PFSK-1 (cell line): ENCODE results near the gene CYP3A5.

Experiments used
- FOXP2 ChIP-seq: optimal IDR thresholded peaks from 2 replicates; pipeline ENCODE3; 2011; ENCODE audit warnings: borderline replicate concordance, control low read depth, inconsistent platforms; ENCODE audit not compliant: insufficient read depth; ENCODE audit errors: extremely low read length, extremely low read depth
- POLR2AphosphoS5 ChIP-seq: IDR thresholded peaks from 2 replicates; pipeline ENCODE4 v1.6.1; 2012; ENCODE audit warnings: low read depth, mild to moderate bottlenecking, control low read depth, low read length, moderate library complexity
- SIN3A ChIP-seq: IDR thresholded peaks from 2 replicates; pipeline ENCODE4 v1.6.1; 2012; ENCODE audit warnings: mild to moderate bottlenecking, low read length, moderate library complexity, borderline replicate concordance; ENCODE audit not compliant: insufficient read depth
- TAF1 ChIP-seq: IDR thresholded peaks from 2 replicates; pipeline ENCODE4 v1.6.1; 2012; ENCODE audit warnings: low read length, control low read depth, borderline replicate concordance; ENCODE audit not compliant: insufficient read depth
- TF ChIP-seq, protein P1 (sequence below), 2 experiments: IDR thresholded peaks; 2 replicates each; pipeline versions ENCODE4 v1.6.1 to v1.8.0; 2011 to 2012; ENCODE audit warnings: low read depth in 2 of 2, low read length in 2 of 2, control low read depth in 1 of 2, inconsistent platforms in 1 of 2, mild to moderate bottlenecking in 1 of 2, moderate library complexity in 1 of 2; ENCODE audit not compliant: insufficient read depth in 1 of 2

CYP3A5 gene

DNA sequence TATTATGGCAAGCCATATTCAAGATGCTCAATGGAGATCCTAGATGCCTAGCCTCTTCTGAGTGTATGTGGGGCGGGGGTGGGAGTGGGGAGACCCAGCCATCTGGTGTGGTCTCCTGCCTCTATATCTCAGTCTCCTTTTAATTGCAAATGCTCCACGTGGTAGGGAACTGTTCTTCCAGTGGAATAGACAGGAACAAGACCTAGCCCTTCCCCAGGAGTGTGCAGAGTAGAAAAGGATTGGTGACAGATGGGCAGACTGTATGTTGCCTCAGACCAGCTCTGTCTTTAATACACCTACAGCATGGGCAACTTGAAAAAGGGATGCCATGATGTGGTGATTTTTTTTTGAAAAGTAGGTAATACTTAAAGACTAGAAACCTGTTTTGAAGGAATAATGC is 12.6 kb downstream of the CYP3A5 start:
- TF ChIP-seq FOXP2 (no peak), POLR2AphosphoS5 (no peak), TAF1 (no peak), SIN3A (no peak)

DNA sequence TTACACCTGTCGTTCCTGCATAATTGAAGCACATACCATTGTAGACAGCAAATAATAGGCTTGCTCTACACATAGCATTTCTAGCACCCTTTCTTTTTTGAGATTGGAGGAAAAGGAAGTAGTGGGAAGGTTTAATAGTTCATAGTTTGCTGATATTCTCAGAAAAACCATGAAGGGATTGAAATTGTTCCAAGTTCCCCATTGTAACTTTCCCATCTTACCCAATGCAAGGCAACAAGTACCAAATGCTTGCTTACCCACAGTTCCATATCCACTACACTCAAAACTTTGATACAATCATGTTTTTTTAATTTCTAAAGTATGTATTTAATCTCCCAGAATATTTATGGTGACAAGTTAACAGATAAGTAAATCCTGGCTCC is 13.8 kb downstream of the CYP3A5 start:
- TF ChIP-seq POLR2AphosphoS5 (no peak), FOXP2 (no peak)

DNA sequence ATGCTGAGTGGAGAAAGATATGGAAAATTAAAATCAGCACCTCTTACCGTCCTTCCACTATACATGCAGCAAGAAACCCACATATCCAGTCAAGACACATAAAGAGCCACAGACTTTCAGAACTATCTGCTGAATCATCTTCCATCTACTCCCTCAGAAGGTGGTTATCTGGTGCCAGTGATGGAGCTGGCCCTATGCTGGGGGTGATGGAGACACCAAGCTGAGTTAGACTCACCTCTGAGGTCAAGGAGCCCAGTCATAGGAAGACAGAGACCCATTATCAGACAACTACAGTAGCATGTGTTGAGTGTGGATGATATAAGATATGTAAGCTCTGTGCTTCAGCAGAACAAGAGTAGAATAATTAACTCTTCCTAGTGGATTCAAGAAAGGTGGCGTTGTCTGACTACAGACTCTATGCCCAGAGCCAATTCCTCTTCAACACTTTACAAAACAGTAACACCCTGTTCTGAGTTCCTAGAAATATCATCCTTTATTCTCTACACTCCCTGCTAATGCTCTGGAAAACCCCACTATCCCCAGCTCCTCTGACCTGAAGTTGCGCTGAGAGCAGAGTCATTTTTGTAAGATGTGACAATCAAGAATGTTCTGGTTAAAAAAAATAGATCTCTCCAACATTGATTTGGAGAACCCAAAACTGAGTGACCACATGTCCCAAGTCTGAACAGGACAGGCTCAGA is 14.3 kb downstream of the CYP3A5 start:
- TF ChIP-seq TAF1 (no peak), FOXP2 (no peak), SIN3A (no peak), POLR2AphosphoS5 (no peak)
- TF ChIP-seq, protein P1, sequence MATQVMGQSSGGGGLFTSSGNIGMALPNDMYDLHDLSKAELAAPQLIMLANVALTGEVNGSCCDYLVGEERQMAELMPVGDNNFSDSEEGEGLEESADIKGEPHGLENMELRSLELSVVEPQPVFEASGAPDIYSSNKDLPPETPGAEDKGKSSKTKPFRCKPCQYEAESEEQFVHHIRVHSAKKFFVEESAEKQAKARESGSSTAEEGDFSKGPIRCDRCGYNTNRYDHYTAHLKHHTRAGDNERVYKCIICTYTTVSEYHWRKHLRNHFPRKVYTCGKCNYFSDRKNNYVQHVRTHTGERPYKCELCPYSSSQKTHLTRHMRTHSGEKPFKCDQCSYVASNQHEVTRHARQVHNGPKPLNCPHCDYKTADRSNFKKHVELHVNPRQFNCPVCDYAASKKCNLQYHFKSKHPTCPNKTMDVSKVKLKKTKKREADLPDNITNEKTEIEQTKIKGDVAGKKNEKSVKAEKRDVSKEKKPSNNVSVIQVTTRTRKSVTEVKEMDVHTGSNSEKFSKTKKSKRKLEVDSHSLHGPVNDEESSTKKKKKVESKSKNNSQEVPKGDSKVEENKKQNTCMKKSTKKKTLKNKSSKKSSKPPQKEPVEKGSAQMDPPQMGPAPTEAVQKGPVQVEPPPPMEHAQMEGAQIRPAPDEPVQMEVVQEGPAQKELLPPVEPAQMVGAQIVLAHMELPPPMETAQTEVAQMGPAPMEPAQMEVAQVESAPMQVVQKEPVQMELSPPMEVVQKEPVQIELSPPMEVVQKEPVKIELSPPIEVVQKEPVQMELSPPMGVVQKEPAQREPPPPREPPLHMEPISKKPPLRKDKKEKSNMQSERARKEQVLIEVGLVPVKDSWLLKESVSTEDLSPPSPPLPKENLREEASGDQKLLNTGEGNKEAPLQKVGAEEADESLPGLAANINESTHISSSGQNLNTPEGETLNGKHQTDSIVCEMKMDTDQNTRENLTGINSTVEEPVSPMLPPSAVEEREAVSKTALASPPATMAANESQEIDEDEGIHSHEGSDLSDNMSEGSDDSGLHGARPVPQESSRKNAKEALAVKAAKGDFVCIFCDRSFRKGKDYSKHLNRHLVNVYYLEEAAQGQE (IDR thresholded peaks at IDR 0.05; ENCODE audit: insufficient read depth in 1 of 2, low read depth in 2 of 2, low read length in 2 of 2), result no peak

DNA sequence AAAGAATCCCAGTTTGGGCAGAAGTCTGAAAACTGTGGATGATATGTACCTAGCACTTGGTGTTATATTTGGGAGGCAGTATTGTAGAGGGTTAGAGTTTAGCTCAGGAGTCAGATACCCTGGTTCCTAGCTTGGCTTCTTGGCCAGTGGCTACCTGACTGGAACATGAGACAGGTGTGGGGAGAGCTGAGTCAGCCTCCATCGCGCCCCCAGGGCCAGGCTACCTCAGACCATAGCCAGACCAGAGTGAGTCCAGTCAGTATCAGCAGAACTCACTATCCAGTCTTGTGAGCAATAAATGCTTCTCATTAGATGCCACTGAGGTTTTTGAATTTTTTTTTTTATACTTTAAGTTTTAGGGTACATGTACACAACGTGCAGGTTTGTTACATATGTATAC is 26.0 kb downstream of the CYP3A5 start:
- TF ChIP-seq, protein P1 (IDR thresholded peaks at IDR 0.05; ENCODE audit: insufficient read depth in 1 of 2, low read depth in 2 of 2, low read length in 2 of 2), result no peak

DNA sequence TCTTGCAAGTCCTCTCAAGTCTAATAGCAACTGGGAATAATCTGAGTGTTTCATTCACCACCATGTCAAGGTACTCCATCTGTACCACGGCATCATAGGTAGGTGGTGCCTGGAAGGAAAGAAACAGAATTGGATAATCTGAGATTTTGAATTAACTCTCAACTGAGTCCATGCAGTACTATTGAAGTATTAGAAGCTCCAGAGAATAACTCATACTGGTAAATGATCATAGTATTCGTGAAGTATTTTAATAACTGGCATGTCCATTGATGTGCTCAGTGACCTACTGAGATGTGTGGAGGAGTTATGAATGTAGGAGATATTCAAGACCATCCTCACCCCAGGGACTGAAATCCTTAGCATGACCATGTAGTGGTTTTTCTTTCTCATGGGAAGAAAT is 27.1 kb downstream of the CYP3A5 start:
- TF ChIP-seq, protein P1 (IDR thresholded peaks at IDR 0.05; ENCODE audit: insufficient read depth in 1 of 2, low read depth in 2 of 2, low read length in 2 of 2), result no peak
- no peak for TF ChIP-seq FOXP2
- TF ChIP-seq POLR2AphosphoS5, result no peak
- no peak for TF ChIP-seq TAF1
- TF ChIP-seq SIN3A, result no peak

DNA sequence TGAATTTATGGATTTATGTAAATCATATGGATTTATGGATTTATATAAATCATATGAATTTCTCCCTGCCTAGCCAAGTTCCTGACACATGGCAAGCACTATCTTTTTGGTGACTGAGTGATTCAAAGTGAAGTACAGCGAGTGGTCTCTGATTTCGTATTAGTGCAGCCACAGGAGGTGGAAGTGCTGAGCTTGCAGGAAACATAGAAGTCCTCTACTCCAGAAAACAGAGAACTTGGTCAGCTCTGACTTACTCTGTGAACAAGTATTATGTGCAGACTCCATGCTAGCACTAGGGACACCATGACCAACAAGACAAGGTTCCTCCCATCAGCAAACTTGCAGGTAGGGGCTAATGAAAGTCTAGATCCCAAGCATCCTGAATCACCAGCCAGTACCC is 28.5 kb downstream of the CYP3A5 start:
- TF ChIP-seq SIN3A, result no peak
- TF ChIP-seq FOXP2, result no peak
- TF ChIP-seq, protein P1 (IDR thresholded peaks at IDR 0.05; ENCODE audit: insufficient read depth in 1 of 2, low read depth in 2 of 2, low read length in 2 of 2), result no peak
- TF ChIP-seq TAF1, result no peak
- TF ChIP-seq POLR2AphosphoS5, result no peak
